COR-L47 (cell line): Measurements from ENCODE around the gene MYCL.
A peak's percentile ranks its signal among the peaks of the same experiment; 100 is the strongest.

Source experiments
- DNase-seq: peaks from one replicate; lab custom pipeline; 2025; lab: John Stamatoyannopoulos, UW

The MYCL gene

GRCh38 chr1:39901714-39902459 lies at the start of gene MYCL:
TSS of gene MYCL (minus strand) at chr1:39901917. CDS start at chr1:39901434, 483 bp downstream.
- DNase-seq: peak; percentile 100

DNA sequence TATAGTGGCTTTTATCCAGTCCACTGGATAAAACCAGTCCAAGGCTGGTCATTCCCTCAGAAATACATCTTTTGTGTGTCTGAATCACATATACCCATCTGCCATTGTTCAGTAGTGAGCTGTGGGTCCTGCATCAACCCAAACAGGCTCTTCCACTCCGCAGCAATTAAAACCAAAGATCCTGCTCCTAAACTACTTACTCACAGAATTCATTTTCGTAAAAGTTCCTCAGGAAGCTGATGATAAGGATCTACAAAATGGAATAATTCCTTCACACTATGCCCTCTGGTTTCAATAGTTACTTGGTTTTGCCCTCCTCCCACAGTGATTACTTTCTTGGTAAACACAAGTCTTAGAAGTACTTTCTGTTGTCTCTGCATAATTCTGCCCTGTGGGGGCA lies 48.2 kb upstream of the MYCL start:
- DNase-seq: no peak

DNA sequence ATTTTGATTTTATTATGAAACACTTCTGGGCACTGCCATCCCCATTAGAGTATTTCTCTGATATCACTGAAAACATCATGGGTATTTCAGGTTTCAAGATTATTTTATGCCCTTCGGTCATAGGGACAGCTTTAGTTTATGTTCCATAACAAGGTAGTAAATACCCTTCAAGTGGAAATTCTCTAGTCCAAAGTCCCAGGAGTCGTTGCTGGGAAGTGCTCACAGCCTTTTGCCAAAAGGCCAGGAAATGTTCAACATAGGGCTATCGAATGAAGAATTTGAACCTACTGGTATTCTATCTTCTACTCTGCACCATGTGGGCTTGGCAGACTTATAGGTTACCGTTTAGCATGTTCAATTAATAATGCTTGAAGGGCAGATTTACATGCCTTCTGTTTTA lies 45.5 kb upstream of the MYCL start:
- no peak for DNase-seq

DNA sequence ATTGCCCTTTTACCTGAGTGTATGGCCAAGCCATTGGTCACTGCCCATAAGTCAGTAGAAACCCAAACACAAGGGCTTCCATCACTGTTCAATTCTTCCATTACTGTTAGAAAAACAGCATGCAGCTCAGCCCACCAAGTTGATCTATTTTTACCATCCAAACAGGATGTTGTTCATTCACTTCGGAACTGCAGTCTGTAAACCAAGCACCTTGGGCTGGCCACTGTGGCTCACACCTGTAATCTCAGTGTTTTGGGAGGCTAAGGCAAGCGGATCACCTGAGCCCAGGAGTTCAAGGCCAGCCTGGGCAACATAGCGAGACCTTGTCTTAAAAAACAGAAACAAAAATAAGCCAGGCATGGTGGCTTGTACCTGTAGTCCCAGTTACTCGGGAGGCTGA lies 44.5 kb upstream of the MYCL start:
- no peak for DNase-seq

DNA sequence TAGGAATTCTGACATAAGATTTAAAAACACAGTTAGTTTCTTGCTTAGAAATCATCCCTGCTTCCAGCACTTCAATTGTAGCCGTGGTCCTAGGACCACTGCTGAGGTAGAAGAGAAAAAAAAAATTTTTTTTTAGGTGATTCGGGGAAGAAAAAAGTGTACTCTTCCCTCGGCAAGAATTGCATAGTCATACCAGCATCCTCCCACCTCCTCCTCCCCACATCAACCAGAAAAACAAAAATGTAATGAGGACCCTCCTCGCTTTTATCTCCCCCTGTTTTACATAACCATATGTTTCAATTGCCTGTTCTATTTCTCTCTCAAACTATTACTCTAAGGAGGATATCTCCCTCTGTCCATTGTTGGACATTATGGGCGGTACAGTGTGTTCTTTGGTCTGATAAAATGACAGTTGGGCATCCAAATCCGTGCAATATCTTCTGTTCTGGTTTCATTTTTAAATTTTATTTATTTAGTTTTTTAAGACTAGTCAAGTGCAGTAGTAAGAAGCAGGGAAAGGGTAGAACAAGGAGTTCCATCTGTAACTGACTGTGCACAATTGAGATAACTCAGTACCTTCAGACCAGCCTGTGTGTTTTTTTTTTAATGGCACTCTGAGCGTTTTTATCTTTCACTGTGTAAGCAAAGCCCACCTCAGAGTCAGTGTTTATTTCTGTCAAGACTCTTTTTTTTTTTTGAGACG lies 42.8 kb upstream of the MYCL start:
- no peak for DNase-seq

DNA sequence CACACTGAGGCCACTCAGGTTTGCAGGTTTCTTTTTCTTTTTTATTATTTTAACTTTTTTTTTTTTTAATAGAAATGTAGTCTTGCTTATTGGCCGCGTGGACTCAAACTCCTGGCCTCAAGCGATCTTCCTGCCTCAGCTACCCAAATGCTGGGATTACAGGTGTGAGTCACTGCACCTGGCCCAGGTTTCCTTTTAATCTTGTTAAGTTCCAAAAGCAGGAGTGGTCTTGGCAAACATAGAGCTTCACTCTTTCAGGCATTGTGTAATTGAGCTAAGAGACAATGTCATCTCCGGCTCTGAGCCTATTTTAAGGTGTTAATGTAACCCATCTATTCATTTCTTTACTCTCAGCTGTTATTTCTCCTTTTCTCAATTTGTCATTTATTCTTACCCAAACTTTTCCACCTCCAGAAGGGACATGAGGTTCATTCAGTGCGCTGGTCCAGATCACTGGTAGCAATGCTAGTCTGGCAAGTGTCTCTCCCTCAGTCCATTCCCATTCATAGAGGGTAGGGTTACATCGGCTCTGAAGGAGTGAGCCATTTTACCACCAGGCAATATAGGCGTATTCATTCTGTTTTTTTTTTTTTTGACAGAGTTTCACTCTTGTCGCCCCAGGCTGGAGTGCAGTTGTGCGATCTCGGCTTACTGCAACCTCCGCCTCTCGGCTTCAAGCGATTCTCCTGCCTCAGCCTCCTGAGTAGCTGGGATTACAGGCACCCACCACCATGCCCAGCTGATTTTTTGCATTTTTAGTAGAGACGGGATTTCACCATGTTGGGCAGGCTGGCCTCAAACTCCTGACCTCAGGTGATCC lies 42.0 kb upstream of the MYCL start:
- peak; percentile 100 for DNase-seq

DNA sequence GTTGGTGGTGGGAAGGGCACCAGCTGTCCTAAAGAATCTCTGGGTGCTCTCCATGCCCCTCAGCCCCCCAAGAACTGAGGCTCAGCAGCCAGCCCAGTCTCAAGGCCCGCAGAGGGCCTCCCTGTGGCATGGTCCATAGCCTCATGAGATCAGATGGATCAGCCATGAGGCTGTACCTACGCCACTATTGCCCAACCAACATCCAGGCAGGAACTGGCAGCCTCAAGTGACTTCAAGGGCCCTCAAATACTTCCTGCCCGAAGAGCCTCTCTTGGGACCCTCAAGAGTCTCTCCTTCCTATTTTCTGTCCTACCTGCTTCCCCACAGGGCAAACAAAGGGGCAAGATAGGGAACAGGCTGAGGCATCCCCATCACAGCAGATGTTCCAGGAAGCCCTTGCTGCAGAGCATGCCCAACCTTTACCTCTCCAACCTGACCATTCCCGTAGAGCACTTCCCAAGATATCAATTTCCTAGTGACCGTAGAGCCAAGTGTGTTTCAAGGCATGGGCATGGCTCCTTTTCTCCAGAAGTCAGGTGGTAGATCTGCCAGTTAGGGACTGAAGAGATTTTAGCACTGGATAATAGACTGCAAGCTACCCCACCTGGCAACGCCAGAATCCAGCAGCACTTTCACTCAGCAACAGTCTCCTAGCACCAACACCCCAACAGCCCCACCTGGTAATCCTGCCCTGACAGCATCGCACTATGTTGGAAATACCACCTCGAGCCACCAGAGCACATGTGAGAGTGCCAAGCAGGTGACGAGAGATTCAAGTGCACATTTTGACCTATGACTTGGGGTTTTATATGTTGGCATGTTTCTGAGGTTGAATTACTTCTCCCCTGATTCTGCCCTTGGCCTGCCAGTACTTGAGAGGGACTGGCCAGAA lies 39.5 kb upstream of the MYCL start:
- DNase-seq: no peak

GRCh38 chr1:39940253-39940652 lies 38.5 kb upstream of the MYCL start:
- DNase-seq: no peak

- no peak for DNase-seq
These were observed 37.1 kb upstream of the MYCL start for GRCh38 chr1:39938856-39939255.

GRCh38 chr1:39936724-39937491 lies 35.2 kb upstream of the MYCL start:
- no peak for DNase-seq

- no peak for DNase-seq
These were observed 32.5 kb upstream of the MYCL start for GRCh38 chr1:39933956-39934941.

DNA sequence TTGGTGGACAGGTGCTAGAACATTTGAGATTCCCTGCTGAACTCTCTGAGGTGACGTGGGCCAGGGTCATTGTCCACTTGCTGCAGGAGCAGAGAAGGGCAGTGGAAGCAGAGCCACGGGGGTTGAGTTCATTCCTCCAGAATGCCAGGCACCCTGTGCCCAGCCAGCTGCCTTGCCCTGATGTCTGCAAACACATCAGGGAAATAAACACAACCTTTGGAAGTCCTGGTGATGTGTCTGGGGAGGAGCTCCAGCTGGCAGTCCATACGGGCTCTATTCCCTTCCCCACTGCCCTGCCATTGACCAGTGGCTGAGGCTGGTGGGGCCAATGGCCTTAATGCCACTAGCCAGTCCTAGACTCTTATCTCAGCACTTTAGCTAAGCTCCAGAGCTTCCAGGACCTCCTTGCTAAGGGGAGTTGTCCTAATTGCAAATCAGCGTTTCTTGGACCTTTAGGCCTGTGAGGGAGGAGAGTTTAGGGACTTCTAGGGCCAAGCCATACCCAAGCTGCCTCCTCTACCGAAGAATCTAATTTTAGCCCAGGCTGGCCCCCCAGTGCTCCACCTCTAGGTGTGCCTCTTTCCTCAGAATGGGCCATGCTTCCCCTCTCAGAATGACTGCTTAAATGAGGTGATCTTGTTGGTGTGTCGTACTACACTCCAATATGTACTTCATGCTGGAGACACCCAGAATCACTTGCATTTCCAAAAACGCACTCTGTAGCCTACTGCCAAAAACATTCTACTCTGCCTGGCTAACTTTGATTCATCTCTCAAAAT lies 27.3 kb upstream of the MYCL start:
- DNase-seq: no peak

DNA sequence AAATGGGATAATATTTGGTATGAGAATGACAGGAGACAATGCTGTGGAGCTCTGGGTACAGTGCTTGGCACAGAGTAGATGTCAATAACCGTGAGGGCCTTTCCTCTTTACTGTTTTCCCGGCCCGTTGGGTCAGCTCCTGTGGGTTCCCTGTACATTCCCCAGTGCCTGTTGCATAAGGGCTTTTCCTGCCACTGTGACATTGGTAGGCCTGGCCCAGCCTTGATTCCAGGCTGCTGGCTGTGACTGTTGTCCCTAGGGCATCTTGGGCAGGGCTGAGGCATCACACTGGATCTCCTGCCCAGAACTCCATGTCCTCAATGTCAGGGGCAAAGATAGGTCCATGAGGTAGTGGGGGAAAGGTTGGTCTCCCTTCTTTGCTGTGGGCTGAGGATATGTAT lies 25.8 kb upstream of the MYCL start:
- no peak for DNase-seq

DNA sequence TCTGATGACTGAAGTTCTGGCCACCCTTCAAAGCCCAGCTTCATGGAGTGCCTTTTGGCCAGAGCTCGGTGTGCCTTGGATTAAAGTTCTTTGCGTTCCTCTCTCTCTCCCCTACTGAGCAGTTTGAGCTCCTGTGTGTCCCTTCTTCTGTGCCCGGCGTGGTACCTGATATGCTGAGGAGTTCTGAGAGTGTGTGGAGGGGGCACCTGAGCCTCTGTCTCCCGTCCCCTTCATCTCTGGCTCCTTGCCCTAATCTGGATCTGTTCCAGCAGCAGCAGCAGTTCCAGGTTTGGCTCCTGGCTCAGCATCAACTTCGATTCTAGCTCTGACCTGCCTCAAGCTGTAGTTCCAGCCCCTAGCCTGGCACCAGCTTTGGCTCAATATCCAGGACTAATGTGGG lies 25.1 kb upstream of the MYCL start:
- peak; percentile 99 for DNase-seq

DNA sequence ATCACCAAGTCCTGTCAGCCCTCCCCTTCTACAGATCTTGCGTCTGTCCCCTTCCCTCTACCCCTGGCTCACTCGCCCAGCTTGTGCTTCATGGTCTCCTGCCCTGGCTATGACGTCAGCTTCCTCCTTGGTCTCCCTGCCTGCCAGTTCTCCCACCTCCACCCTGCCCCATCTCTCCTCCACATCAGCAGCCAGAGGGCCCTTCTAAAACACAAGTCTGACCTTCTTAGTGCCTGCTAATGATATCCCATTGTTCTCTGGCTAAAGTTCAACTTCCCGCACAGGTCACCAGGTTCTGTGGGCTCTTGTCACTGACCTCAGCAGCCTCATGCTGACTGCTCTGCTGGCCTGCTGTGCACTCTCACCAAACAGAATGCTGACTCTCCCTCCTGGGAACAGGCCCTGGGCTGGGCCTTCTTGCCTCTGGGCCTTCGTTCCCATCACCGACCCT lies 24.7 kb upstream of the MYCL start:
- DNase-seq: no peak

DNA sequence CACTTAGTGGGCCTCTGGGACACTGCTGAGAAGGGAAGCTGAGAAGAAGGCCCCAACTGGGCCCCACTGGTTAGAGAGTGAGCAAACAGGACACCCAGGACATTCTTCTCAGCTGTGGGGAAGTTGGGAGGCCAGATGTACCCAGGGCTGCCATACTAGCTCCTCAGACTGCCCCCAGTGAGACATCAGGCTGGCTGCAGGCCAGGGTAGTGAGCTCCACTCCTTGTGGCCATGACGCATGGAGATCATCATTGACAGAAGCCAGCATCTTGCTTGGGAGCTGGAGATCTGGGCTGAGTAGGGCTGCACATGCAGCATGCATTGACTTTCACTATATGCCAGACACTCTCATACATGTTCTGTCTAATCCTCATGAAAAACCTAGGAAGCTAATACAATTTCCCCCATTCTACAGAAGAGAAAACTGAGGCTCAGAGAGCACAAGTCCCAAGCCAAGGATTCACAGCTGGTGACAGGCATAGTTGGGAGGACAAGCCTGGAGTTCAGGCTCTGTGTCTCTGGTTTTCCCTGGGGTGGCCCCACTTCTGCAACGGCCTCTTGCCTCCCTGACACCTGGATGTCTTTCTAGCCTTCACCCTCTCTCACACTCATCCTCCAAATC lies 24.1 kb upstream of the MYCL start:
- no peak for DNase-seq

- DNase-seq: no peak
These were observed 20.6 kb upstream of the MYCL start for GRCh38 chr1:39922251-39922688.

GRCh38 chr1:39919545-39919944 lies 17.8 kb upstream of the MYCL start:
- peak; percentile 100 for DNase-seq
